HG03521 (cell line): ENCODE results near the gene FAM118B.
A peak's percentile ranks its signal among the peaks of the same experiment; 100 is the strongest.

Experiments
- ATAC-seq: cut with Tn5 transposase; IDR thresholded peaks from one replicate; pipeline ENCODE4 v1.9.1; 2021; ENCODE audit warnings: mild to moderate bottlenecking, moderate library complexity; ENCODE audit not compliant: unreplicated experiment

Gene FAM118B

GRCh38 chr11:126186025-126186698, 25.4 kb upstream of the FAM118B start:
- ATAC-seq: no peak

GRCh38 chr11:126186708-126187529, 24.7 kb upstream of the FAM118B start:
- no peak for ATAC-seq

- ATAC-seq: peak; percentile 72
Observed at GRCh38 chr11:126188332-126189108, 23.1 kb upstream of the FAM118B start.

- peak; percentile 70 for ATAC-seq
Observed at GRCh38 chr11:126189109-126189929, 22.3 kb upstream of the FAM118B start.

- no peak for ATAC-seq
Observed at GRCh38 chr11:126190792-126191191, 20.8 kb upstream of the FAM118B start.

DNA sequence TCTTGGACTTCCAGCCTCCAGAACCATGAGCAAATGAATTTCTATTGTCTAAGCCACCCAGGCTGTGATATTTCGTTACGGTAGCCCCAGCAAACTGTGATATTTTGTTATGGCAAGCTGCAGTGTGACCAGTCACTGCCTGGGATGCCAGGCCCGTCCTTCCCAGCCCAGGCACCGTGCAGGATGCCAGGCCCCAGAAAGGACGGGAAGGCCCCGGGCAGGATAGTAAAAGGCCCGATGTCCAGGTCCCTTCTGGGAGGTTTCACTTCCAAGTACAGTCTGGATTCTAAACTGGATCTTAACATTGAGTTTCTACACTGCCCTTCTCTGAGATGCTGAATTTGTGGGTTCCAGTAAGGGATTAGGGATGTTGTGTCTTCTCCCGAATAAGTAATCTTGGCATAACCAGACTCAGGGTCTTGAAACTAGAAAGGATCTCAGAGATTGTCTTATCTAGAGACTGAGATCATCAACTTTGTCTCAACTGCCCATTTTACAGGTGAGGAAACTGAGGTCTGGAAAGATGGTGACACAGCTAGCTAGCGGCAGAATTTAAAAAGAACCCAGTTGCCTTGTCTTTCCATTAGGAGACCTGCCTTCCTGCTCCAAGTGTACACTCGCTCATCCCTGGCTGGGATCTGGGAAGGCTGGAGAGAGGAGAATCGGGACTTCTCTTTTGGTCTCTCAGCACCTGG, 20.1 kb upstream of the FAM118B start:
- ATAC-seq: no peak

DNA sequence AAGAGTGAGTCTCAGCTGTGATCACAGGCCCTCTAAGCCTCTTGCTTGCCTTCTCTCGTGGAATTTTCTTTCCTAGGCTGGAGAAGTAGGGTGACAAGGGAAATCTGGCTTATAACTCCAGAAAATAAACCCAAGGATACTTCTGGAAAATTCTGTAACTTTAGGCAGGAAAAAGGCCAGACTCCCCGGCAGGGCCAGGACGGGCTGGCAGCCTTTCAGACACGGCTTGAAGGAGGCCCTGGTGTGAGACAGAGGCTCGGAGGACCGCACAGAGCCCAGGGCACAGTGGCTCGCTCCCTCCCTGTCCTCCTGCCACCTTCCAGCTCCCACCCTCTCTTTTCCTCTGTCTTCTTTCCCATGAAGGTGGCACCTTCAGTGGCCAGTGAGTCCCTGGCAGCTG, 19.2 kb upstream of the FAM118B start:
- ATAC-seq: no peak

DNA sequence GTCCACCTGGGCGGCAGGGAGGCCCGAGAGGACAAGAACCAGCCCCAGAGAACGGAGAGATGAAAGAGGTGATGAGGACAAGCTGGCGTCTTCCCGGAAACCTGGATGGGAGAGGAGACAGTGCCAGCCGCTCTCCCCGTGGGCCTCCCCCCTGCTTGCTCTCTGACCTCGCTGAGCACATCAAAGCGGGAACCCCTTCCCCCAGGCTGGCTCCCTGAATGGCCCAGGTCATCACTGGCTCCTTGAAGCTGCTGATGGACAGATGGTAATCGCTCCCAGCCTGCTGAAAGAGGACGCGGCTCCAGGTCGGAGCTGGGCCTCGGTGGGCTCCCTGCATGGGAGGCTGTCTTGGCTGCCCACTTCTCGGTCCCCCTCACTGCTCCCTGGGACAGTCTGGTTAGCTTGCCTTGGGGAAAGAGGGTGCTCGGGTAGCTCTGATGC, 18.5 kb upstream of the FAM118B start:
- ATAC-seq: no peak

DNA sequence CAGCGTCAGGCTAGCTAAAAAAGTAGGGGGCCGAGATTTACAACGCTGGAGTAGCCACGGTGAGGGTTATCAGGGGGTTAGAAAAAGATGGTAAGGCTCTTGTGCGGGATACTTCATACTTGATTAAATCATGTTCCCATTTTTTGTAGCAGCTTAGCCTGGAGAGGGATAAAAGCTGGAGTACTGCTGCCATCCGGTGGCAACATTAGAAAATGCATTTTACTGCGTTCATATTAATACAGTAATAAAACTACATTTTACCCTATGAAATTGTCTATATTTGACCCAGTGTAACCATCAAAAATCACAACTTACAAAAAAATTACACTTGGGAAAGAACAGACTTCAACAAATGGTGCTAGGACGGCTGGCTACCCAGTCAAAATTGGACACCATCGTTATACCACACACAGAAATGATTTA, 17.4 kb upstream of the FAM118B start:
- no peak for ATAC-seq

GRCh38 chr11:126195119-126195518, 16.5 kb upstream of the FAM118B start:
- ATAC-seq: no peak

DNA sequence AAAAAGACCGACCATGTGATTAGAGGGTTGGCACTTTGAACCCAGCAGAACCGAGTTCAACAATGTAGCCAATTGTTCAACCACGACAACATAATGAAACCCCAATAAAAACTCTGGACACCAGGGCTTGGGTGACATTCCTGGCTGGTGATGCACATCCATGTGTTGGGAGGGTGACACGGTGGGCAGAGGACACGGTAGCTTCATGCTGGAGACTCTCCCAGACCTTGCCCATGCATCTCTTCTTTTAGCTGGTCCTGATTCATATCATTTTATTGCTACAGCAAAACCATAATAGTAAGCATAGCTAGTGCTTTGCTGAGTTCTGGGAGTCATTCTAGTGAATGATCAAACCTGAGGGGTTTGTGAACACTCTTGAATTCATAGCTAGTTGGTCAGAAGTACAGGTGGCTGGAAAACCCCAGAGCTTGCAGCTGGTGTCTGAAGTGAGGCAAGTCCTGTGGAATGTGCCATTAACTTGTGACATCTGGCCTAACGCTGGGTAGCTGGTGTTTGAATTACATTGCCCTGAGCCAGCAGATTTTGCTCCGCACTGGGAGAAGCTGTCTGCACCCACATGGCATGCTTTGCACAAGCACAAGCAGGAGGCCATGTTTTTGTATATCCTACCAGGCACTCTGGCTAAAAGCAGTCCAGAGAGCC, 14.2 kb upstream of the FAM118B start:
- ATAC-seq: no peak

GRCh38 chr11:126198648-126199047, 12.9 kb upstream of the FAM118B start:
- no peak for ATAC-seq

DNA sequence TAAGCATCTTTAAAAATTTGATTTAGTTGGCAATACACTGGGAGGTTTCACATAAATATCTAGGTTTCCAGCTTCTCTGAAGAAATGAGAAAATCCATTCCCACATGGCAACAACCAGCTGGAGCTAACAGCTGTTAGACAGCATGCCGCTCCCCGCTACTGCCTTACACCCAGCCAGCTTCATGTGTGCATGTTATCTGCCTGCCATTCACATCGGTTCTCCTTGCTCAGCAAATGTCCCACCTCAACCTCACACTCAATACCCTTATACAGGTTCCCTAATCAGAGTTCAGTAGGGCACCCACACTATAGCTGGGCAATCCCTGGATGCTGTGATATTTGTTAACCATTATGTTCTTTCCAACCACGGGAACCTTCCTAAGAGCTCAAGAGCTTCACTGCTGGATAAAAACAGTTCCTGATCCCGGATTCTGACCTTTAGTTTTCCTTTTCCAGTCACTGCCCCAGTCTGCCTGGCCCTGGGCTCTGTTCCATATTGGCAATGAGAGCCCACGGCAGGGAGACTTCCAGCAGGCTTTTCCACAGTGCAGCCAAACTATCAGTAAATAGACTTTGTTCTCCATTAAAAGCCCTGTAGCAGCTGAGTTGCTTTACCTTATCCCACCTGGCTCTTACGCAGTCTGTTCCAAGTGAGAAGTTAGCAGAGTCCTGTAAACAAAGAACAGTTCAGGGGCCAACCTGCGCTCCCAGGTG, 8.8 kb upstream of the FAM118B start:
- ATAC-seq: no peak

- ATAC-seq: no peak
Observed at GRCh38 chr11:126205359-126205758, 6.2 kb upstream of the FAM118B start.

GRCh38 chr11:126207896-126208295, 3.7 kb upstream of the FAM118B start:
- no peak for ATAC-seq

DNA sequence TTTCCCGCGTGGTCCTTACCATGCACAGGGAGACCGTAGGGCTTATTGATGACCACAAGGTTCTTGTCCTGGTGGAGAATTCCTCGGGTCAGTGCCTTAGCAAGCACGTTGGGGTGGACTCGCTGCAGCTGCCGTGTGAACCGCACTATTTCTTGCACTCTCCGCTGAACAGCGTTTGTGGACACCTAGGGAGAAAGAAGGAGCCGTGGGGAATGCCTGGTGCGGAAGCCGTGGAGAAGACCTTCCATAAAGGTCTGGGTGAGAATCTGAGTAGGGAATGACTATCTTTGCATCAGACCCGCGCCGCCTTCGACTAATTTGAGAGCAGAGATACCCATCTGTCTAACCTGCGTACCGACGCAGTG, 729 bp upstream of the FAM118B start:
- no peak for ATAC-seq

- no peak for ATAC-seq
Observed at GRCh38 chr11:126212089-126212660, 593 bp downstream of the FAM118B start.

GRCh38 chr11:126214441-126214840, 2.9 kb downstream of the FAM118B start:
- ATAC-seq: no peak

- ATAC-seq: no peak
Observed at GRCh38 chr11:126214841-126215240, 3.3 kb downstream of the FAM118B start.
